Jurkat, Clone E6-1 (cell line): Measurements from ENCODE around the gene SLC30A1.
"Not testable (repeated sequence)": the region's sequence is repeated elsewhere in the genome, so short reads cannot be mapped to it uniquely, and the experiment has no call there.

Experiments used
- DNase-seq: peaks from one replicate; pipeline ENCODE4 v3.0.0-alpha.2; 2011; ENCODE audit warnings: low read depth, low spot score
- H3K4me3 ChIP-seq: 2 replicates; pipeline ENCODE4 v1.5.1; 2011; ENCODE audit warnings: mild to moderate bottlenecking, low read length, control low read depth, moderate library complexity

Gene SLC30A1

DNA sequence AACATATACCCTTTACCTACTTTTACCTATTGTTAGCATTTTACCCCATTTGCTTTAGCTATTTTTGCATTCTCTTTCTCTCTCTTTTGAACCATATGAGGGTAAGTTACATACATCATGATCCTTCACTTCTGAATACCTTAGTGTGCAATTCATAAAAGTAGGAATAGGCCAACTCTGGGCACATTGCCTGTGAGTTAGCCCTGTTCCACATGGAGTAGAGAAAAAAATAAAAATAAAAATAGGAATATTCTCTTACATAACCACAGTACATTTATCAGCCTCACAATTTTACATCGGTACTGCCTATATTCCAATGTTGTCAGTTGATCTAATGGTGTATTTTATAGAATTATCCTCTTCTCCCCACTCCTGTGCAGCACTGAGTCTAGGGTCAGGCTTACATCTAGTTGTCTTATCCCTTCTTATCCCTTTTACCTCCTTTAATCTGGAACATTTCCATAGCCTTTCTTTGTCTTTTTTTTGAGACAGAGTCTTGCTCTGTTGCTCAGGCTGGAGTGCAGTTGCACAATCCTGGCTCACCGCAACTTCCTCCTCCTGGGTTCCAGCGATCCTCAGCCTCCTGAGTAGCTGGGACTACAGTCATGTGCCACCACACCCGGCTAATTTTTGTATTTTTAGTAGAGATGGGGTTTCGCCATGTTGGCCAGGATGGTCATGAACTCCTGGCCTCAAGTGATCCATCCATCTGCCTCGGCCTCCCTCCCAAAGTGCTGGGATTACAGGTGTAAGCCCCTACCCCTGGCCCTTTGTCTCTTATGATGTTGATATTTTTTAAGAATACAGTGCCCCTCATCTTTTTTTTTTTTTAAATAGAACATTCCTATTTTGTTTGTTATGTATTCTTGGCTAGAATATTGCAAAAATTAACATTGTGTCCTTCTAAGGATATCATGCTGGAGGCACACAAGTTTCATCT lies 11.1 kb upstream of the SLC30A1 start:
- no peak for DNase-seq
- H3K4me3 ChIP-seq = no peak overlapping the region

DNA sequence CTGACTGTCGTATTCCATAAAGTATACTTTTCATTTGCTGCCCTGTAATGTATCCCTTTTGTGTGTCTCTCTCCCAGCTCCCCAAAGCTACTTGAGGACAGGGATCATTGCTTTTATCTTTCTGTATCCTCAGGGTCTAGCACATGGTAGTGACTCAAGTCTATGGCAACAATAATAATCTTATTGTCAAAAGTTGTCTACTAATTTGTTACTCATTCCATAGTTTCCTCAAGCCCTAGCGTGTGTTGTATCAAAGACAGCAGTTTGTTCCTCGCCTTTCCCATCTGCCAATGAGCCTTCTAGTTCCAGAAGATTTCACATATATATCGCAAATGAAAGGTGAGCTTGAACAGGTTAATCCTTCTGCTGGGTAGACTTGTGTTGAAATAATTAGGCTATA lies 9.8 kb upstream of the SLC30A1 start:
- DNase-seq = no peak
- no peak overlapping the region for H3K4me3 ChIP-seq

- H3K4me3 ChIP-seq = no peak overlapping the region
- no peak for DNase-seq
These were observed 8.2 kb upstream of the SLC30A1 start for GRCh38 chr1:211587123-211587522.

DNA sequence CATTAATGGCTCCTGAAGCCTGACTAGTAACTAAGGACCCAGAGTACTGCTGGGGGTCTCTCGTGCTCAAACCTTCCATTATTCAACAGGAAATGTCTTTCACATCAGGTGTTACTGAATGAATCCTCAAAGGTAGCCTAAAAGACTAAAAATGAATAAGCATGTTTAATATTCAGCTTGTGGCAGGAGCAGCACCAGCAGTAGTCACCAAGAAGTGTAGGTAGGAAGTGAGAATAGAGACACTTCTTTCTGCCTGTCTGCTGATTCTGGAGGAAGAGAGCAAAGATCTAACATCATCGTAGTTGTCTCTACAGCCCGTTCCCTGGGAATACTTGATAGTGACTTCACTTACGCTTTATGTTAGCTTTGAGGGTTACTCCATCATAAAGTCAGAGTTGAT lies 7.6 kb upstream of the SLC30A1 start:
- DNase-seq = no peak
- H3K4me3 ChIP-seq = no peak overlapping the region

- DNase-seq = no peak
- H3K4me3 ChIP-seq = no peak overlapping the region
These were observed 4.3 kb upstream of the SLC30A1 start for GRCh38 chr1:211583011-211583992.

- H3K4me3 ChIP-seq = no peak overlapping the region
- no peak for DNase-seq
These were observed 2.6 kb upstream of the SLC30A1 start for GRCh38 chr1:211581526-211581925.

DNA sequence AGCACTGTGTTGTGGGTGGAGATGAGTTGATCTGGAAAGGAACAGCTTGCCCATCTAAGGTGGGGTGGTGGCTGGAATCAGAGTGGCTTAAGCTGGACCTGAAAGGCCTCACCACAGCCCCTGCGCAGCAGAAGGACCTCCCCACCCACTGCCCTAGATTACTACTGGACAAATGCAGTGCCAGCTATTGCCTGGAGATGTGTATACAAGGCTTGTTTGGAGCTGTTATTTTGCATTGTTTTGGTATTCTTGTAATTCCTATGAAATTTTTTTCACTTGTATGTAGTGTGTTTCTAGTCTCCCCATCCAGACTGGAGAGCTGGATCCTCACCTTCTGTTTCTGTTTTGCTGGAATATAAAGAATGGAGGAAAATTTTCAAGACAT lies 1.3 kb upstream of the SLC30A1 start:
- no peak overlapping the region for H3K4me3 ChIP-seq

GRCh38 chr1:211579440-211580302 lies 710 bp upstream of the SLC30A1 start:
- peak; percentile 52 for DNase-seq
- peak overlapping the region; percentile 56 for H3K4me3 ChIP-seq

More for the DNA sequence above, 1.3 kb upstream of the SLC30A1 start:
- no peak for DNase-seq

DNA sequence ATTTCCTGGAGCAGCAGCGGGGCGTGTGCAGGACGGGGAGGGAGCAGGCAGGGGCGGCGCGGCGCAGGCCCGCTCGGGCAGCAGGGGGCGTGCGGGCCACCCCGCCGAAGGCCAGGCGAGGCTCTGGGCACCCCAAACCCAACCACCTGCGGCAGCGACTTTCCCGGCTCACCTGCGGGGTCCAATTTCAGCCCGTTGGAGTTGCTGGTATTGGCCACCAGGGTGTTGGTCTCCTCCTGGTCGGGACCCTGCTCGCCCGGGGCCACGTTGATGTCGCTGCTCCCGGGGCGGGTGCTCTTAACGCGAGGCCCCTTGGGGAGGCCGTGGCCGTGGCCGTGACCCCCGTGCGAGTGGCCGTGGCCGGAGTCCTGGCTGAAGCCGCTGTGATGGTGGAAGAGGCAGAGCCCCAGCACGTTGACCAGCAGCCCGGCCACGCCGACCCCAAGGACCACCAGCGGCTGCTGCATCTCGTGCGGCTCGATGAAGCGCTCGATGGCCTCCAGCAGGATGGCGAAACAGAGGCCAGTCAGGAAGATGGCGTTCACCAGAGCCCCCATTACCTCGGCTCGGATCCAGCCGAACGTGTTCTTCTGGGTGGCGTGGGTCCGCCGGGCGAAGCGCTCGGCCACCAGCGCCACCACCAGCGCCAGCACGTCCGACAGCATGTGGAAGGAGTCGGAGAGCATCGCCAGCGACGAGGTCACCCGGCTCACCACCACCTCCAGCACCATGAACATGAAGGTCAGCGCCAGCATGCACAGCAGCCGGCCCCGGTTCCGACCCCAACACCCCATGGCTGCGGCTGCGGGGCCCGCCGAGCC lies 932 bp downstream of the SLC30A1 start:
- H3K4me3 ChIP-seq = peak overlapping the region; percentile 75
- DNase-seq = peak; percentile 39

- peak overlapping the region; percentile 75 for H3K4me3 ChIP-seq
- no peak for DNase-seq
These were observed 1.6 kb downstream of the SLC30A1 start for GRCh38 chr1:211577277-211577818.

GRCh38 chr1:211576717-211577116 lies 2.2 kb downstream of the SLC30A1 start:
- no peak overlapping the region for H3K4me3 ChIP-seq
- DNase-seq = no peak

- no peak overlapping the region for H3K4me3 ChIP-seq
- no peak for DNase-seq
These were observed 4.3 kb downstream of the SLC30A1 start for GRCh38 chr1:211574705-211575104.

GRCh38 chr1:211571998-211572397 lies 7.0 kb downstream of the SLC30A1 start:
- no peak for DNase-seq
- no peak overlapping the region for H3K4me3 ChIP-seq

DNA sequence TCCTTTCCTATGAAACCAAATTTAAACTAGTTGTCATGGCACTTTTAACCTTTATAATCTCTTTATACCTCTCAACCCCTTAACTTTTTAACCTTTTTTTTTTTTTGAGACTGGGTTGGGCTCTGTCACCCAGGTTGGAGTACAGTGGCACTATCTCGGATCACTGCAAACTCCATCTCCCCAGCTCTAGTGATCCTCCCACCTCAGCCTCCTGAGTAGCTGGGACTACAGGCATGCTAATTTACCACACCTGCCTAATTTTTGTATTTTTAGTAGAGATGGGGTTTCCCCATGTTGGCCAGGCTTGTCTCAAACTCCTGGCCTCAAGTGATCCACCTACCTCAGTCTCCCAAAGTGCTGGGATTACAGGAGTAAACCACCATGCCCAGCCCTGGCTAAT lies 8.6 kb downstream of the SLC30A1 start:
- not testable (repeated sequence) for H3K4me3 ChIP-seq, DNase-seq

- no peak for DNase-seq
These were observed 12.4 kb downstream of the SLC30A1 start for GRCh38 chr1:211566431-211567025.

DNA sequence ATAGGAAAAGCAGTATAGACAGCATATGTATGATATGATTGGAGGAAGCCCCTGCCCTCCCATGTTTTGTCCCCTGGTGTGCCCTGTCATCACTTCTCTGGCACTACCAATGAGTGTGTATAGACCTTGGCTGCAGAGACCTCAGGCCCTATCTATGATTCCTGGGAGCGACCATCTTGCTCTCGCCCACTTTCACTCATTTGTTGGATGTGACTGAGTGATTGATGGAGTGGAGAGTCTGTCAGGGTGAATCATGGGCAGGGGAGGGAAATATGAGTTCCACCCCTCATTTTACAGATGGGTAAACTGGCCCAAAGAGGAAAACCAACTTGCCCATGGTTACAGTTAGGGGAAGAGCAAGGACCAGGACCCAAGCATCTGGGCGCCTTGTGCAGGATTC lies 14.9 kb downstream of the SLC30A1 start:
- no peak overlapping the region for H3K4me3 ChIP-seq
- DNase-seq = no peak

More at GRCh38 chr1:211566431-211567025, 12.4 kb downstream of the SLC30A1 start:
- H3K4me3 ChIP-seq = no peak overlapping the region

DNA sequence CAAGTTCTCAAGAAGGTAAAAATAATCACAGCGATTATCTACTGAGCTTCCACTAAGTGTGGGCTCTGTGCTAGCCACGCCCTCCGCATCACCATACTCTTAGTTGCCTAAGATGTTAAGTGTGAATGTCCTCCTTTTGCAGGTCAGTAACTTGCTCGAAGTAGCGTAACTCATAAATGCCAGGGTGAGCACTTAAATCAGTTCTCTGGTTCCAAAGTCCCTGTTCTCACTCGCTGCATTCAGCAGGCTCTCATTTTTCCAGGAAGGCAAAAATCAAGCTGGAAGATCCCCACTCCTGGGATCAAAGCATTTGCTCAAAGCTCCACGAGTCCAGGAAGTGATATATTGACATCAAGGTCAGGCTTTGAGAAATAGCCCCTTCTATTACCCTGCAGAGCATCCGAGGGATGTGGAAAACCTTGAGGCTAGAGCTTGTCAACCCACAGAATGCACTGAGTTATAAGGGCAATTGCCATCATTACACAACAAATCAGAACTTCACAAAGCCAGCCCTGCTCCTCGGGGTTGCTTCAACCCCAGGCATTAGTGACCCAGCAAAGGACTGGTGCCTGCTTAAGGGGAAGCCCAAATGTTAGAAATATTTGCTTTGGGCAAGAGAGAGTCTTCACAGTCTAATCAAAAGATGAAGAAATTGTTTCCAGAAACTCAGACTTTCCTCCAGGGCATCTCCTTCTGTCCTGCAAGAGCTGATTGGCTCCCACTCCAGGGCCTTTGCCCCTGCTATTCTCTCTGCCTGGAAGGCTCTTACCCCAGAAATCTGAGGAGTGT lies 19.5 kb downstream of the SLC30A1 start:
- H3K4me3 ChIP-seq = no peak overlapping the region
- no peak for DNase-seq
